Measurements from ENCODE around the gene EPHB1. TPM values are rescaled to one million over a fixed set of nuclear protein-coding genes. Genes with fewer than 3 reads are reported as not detected.

The EPHB1 gene
- polyA plus RNA-seq, 1 of the 3 experiments (the other 2 are of a cell fraction), result 1.2 TPM

DNA sequence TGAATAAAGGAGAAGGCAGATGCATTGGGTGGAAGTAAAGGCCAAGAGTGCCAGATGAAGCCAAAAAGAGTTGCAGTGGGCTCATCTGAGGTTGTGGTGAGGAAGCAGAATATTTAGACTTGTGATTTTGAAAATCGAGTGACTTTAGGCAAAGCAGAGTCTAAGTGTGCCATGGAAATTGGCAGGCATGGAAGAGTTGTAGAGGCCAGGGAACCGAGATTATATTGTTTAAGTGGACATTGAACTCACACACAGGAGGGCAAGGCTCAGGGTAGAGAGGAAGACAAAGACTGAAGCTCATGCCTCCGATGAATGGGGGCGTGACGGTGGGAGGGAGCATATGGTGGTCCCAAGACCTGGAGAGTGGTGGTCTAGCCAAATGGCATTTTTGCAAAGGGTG, 347.5 kb downstream of the EPHB1 start:
- H3K4me2 ChIP-seq, result no peak overlapping the region
- no peaks in the 10 kb centered on the region for H3K9me3 ChIP-seq
- H3K9ac ChIP-seq, result no peak overlapping the region
- 45% methylated on average over 5 of the region's 5 CpGs for WGBS (ENCODE audit: low lambda C conversion rate)
- H3K36me3 ChIP-seq (replicated peaks in 1 of 2; ENCODE audit: control insufficient read depth in 1 of 2, insufficient read depth in 2 of 2, low read length in 1 of 2), result no peaks in the 10 kb centered on the region
- TF ChIP-seq, protein P1, sequence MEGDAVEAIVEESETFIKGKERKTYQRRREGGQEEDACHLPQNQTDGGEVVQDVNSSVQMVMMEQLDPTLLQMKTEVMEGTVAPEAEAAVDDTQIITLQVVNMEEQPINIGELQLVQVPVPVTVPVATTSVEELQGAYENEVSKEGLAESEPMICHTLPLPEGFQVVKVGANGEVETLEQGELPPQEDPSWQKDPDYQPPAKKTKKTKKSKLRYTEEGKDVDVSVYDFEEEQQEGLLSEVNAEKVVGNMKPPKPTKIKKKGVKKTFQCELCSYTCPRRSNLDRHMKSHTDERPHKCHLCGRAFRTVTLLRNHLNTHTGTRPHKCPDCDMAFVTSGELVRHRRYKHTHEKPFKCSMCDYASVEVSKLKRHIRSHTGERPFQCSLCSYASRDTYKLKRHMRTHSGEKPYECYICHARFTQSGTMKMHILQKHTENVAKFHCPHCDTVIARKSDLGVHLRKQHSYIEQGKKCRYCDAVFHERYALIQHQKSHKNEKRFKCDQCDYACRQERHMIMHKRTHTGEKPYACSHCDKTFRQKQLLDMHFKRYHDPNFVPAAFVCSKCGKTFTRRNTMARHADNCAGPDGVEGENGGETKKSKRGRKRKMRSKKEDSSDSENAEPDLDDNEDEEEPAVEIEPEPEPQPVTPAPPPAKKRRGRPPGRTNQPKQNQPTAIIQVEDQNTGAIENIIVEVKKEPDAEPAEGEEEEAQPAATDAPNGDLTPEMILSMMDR (IDR thresholded peaks at IDR 0.05), result no peak
- TF ChIP-seq, protein P2, sequence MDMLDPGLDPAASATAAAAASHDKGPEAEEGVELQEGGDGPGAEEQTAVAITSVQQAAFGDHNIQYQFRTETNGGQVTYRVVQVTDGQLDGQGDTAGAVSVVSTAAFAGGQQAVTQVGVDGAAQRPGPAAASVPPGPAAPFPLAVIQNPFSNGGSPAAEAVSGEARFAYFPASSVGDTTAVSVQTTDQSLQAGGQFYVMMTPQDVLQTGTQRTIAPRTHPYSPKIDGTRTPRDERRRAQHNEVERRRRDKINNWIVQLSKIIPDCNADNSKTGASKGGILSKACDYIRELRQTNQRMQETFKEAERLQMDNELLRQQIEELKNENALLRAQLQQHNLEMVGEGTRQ (IDR thresholded peaks at IDR 0.05; ENCODE audit: borderline replicate concordance, low read depth, low read length), result no peak
- TF ChIP-seq, protein P3, sequence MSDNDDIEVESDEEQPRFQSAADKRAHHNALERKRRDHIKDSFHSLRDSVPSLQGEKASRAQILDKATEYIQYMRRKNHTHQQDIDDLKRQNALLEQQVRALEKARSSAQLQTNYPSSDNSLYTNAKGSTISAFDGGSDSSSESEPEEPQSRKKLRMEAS (IDR thresholded peaks at IDR 0.05; ENCODE audit: low read depth), result no peak
- TF ChIP-seq SMC3 (IDR thresholded peaks at IDR 0.05; ENCODE audit: low read depth, low read length), result no peak
- no peak for TF ChIP-seq GATA2 (CRISPR knock-in tag; IDR thresholded peaks at IDR 0.05)
- no peak for TF ChIP-seq JUND (IDR thresholded peaks at IDR 0.05)
- TF ChIP-seq FOXJ3 (CRISPR knock-in tag; IDR thresholded peaks at IDR 0.05), result no peak
- TF ChIP-seq EP300 (IDR thresholded peaks at IDR 0.05; ENCODE audit: borderline replicate concordance in 1 of 2, low read depth in 1 of 2, low read length in 1 of 2), result no peak
- no peak for TF ChIP-seq TEAD4 (IDR thresholded peaks at IDR 0.05; ENCODE audit: borderline replicate concordance, insufficient read depth)
- no peak for TF ChIP-seq TCF12 (IDR thresholded peaks at IDR 0.05)
- no peak for TF ChIP-seq MEF2A (IDR thresholded peaks at IDR 0.05; ENCODE audit: borderline replicate concordance, low read depth)
- no peak overlapping the region for H2AFZ ChIP-seq (ENCODE audit: low read depth)
- ChIA-PET CTCF (no interaction called here), POLR2A (no interaction called here)
- H3K27ac ChIP-seq (ENCODE audit: low read depth in 2 of 2, low read length in 1 of 2), result no peak overlapping the region
- no peaks in the 10 kb centered on the region for H3K4me1 ChIP-seq (ENCODE audit: control insufficient read depth in 1 of 2, insufficient read depth in 2 of 2, low read depth in 1 of 2, low read length in 1 of 2)
- no peaks in the 10 kb centered on the region for H4K20me1 ChIP-seq (ENCODE audit: insufficient read depth)
- H3K79me2 ChIP-seq (ENCODE audit: insufficient read depth), result no peaks in the 10 kb centered on the region
- no peaks in the 10 kb centered on the region for H3F3A ChIP-seq (replicated peaks; ENCODE audit: insufficient read depth)
- no peaks in the 10 kb centered on the region for H3K9me2 ChIP-seq
- no peak overlapping the region for H3K4me3 ChIP-seq (ENCODE audit: low read depth in 2 of 2, low read length in 1 of 2)
- DNase-seq, result no peak
- no peaks in the 10 kb centered on the region for H3K27me3 ChIP-seq (ENCODE audit: insufficient read depth)

DNA sequence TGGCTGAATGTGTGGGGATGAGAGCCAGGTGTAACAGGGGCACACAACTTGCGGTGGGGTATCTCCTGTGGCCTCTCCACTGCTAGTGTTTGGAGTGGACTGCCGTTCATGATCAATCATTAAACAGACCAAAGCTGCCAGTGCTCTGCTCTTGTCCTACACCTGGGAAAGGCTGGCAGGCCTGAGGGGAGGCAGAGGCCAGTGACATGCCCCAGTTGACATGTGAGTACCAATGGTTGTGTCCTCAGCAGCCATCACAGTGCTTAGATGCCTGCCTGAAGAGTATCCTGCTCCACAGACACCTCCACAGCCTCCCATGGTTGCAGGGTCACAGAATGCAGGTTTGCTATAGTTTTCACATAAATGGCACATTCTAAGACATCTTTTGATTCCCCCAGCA, 348.4 kb downstream of the EPHB1 start:
- H3K27ac ChIP-seq (ENCODE audit: low read depth in 2 of 2, low read length in 1 of 2), result no peak overlapping the region
- no peak overlapping the region for H2AFZ ChIP-seq (ENCODE audit: low read depth)
- no peaks in the 10 kb centered on the region for H3K9me2 ChIP-seq
- no peaks in the 10 kb centered on the region for H3K79me2 ChIP-seq (ENCODE audit: insufficient read depth)
- H4K20me1 ChIP-seq (ENCODE audit: insufficient read depth), result no peaks in the 10 kb centered on the region
- H3K36me3 ChIP-seq (replicated peaks in 1 of 2; ENCODE audit: control insufficient read depth in 1 of 2, insufficient read depth in 2 of 2, low read length in 1 of 2), result no peaks in the 10 kb centered on the region
- no peaks in the 10 kb centered on the region for H3K4me1 ChIP-seq (ENCODE audit: control insufficient read depth in 1 of 2, insufficient read depth in 2 of 2, low read depth in 1 of 2, low read length in 1 of 2)
- H3K9me3 ChIP-seq, result no peaks in the 10 kb centered on the region
- H3K4me3 ChIP-seq (ENCODE audit: low read depth in 2 of 2, low read length in 1 of 2), result no peak overlapping the region
- no peak overlapping the region for H3K4me2 ChIP-seq
- 20% methylated on average over 1 of the region's 2 CpGs for WGBS (ENCODE audit: low lambda C conversion rate)
- H3F3A ChIP-seq (replicated peaks; ENCODE audit: insufficient read depth), result no peaks in the 10 kb centered on the region
- no peak for DNase-seq
- H3K9ac ChIP-seq, result no peak overlapping the region
- TF ChIP-seq, protein P1 (IDR thresholded peaks at IDR 0.05), result no peak
- TF ChIP-seq NRF1 (IDR thresholded peaks at IDR 0.05; ENCODE audit: low read depth, low read length), result no peak
- no peak for TF ChIP-seq GABPA (IDR thresholded peaks at IDR 0.05; ENCODE audit: low read depth)
- no peak for TF ChIP-seq SIN3A (IDR thresholded peaks at IDR 0.05; ENCODE audit: borderline replicate concordance, low read depth, low read length)
- no peak for TF ChIP-seq JUND (IDR thresholded peaks at IDR 0.05)
- no peak for TF ChIP-seq MEF2A (IDR thresholded peaks at IDR 0.05; ENCODE audit: borderline replicate concordance, low read depth)
- TF ChIP-seq FOXM1 (IDR thresholded peaks at IDR 0.05; ENCODE audit: low read depth), result no peak
- TF ChIP-seq TAF1 (IDR thresholded peaks at IDR 0.05; ENCODE audit: borderline replicate concordance, low read depth, low read length), result no peak
- no peak for TF ChIP-seq GATA2 (CRISPR knock-in tag; IDR thresholded peaks at IDR 0.05)
- no peak for TF ChIP-seq FOSL2 (IDR thresholded peaks at IDR 0.05; ENCODE audit: borderline replicate concordance, low read depth)
- ChIA-PET CTCF (no interaction called here), POLR2A (no interaction called here)
- no peaks in the 10 kb centered on the region for H3K27me3 ChIP-seq (ENCODE audit: insufficient read depth)
